AG09309 (cell line): ENCODE data around the gene IL1RL2.

ENCODE experiments used
- DNase-seq: peaks from one replicate; pipeline ENCODE4 v3.0.0-alpha.2; 2010; ENCODE audit warnings: low read depth
- H3K4me3 ChIP-seq: 2 replicates; pipeline ENCODE4 v1.5.1; 2011; ENCODE audit warnings: mild to moderate bottlenecking, low read depth, low read length, moderate library complexity; ENCODE audit not compliant: control insufficient read depth
- CTCF ChIP-seq: IDR thresholded peaks from 2 replicates; pipeline ENCODE4 v1.5.1; 2011; ENCODE audit warnings: mild to moderate bottlenecking, low read depth, low read length, inconsistent platforms; ENCODE audit not compliant: insufficient read depth, control insufficient read depth; ENCODE audit errors: missing control alignments

IL1RL2 gene

GRCh38 chr2:102269200-102269524, 82.3 kb downstream of the IL1RL2 start:
- H3K4me3 ChIP-seq, result no peak overlapping the region
- no peak for TF ChIP-seq CTCF
- no peak for DNase-seq

GRCh38 chr2:102271844-102272243, 85.0 kb downstream of the IL1RL2 start:
- no peak for DNase-seq
- no peak for TF ChIP-seq CTCF
- no peak overlapping the region for H3K4me3 ChIP-seq

- no peak for DNase-seq
- no peak overlapping the region for H3K4me3 ChIP-seq
- TF ChIP-seq CTCF, result no peak
These were observed 86.9 kb downstream of the IL1RL2 start for GRCh38 chr2:102273619-102274211.

GRCh38 chr2:102276549-102277201, 89.9 kb downstream of the IL1RL2 start:
- H3K4me3 ChIP-seq, result no peak overlapping the region
- DNase-seq, result no peak
- no peak for TF ChIP-seq CTCF

- no peak for TF ChIP-seq CTCF
- DNase-seq, result no peak
- no peak overlapping the region for H3K4me3 ChIP-seq
These were observed 90.4 kb downstream of the IL1RL2 start for GRCh38 chr2:102277202-102277700.

GRCh38 chr2:102278720-102279390, 92.0 kb downstream of the IL1RL2 start:
- DNase-seq, result no peak
- no peak for TF ChIP-seq CTCF
- H3K4me3 ChIP-seq, result no peak overlapping the region
